ENCODE data around the gene NRG2. TPM values are rescaled to one million over a fixed set of nuclear protein-coding genes. Genes with fewer than 3 reads are reported as not detected.
A peak's percentile ranks its signal among the peaks of the same experiment; 100 is the strongest.

NRG2 gene
- total RNA-seq, 2 experiments from 2014 or later = 0.10 to 0.14 TPM

- Mint-ChIP-seq H3K9me3 (no peaks in the 10 kb centered on the region), H3K27me3 (peaks cover 4% of the 10 kb centered on the region), H3K4me3 (no peak overlapping the region), H3K4me1 (no peaks in the 10 kb centered on the region), H3K27ac (no peak overlapping the region), H3K36me3 (no peaks in the 10 kb centered on the region)
- DNase-seq = no peak
Observed at GRCh38 chr5:139861021-139861888, 181.8 kb downstream of the NRG2 start.

GRCh38 chr5:139859013-139859412 is 184.1 kb downstream of the NRG2 start:
- Mint-ChIP-seq H3K36me3 (no peaks in the 10 kb centered on the region), H3K27ac (no peak overlapping the region), H3K9me3 (no peaks in the 10 kb centered on the region), H3K4me1 (no peaks in the 10 kb centered on the region), H3K27me3 (no peaks in the 10 kb centered on the region), H3K4me3 (no peak overlapping the region)
- DNase-seq = no peak

GRCh38 chr5:139856714-139857113 is 186.4 kb downstream of the NRG2 start:
- Mint-ChIP-seq H3K27ac (no peak overlapping the region), H3K4me1 (no peaks in the 10 kb centered on the region), H3K36me3 (no peaks in the 10 kb centered on the region), H3K4me3 (no peak overlapping the region), H3K27me3 (no peaks in the 10 kb centered on the region), H3K9me3 (no peaks in the 10 kb centered on the region)
- no peak for DNase-seq

- DNase-seq = no peak
- no peaks in the 10 kb centered on the region for H3K9me3 Mint-ChIP-seq
- H3K27me3 Mint-ChIP-seq = no peaks in the 10 kb centered on the region
- no peaks in the 10 kb centered on the region for H3K4me1 Mint-ChIP-seq
- H3K36me3 Mint-ChIP-seq = no peaks in the 10 kb centered on the region
- H3K4me3 Mint-ChIP-seq = no peak overlapping the region
- no peak overlapping the region for H3K27ac Mint-ChIP-seq
Observed at GRCh38 chr5:139855946-139856540, 187.1 kb downstream of the NRG2 start.

GRCh38 chr5:139855451-139855850 is 187.6 kb downstream of the NRG2 start:
- no peaks in the 10 kb centered on the region for H3K27me3 Mint-ChIP-seq

GRCh38 chr5:139854953-139855352 is 188.1 kb downstream of the NRG2 start:
- no peak for DNase-seq
- no peak overlapping the region for H3K27ac Mint-ChIP-seq
- no peak overlapping the region for H3K4me3 Mint-ChIP-seq
- H3K4me1 Mint-ChIP-seq = no peaks in the 10 kb centered on the region
- H3K36me3 Mint-ChIP-seq = no peaks in the 10 kb centered on the region
- H3K27me3 Mint-ChIP-seq = no peaks in the 10 kb centered on the region
- no peaks in the 10 kb centered on the region for H3K9me3 Mint-ChIP-seq

More at GRCh38 chr5:139855451-139855850, 187.6 kb downstream of the NRG2 start:
- Mint-ChIP-seq H3K4me3 (no peak overlapping the region), H3K9me3 (no peaks in the 10 kb centered on the region), H3K4me1 (no peaks in the 10 kb centered on the region), H3K36me3 (no peaks in the 10 kb centered on the region), H3K27ac (no peak overlapping the region)
- no peak for DNase-seq

- Mint-ChIP-seq H3K4me3 (no peak overlapping the region), H3K27ac (no peak overlapping the region), H3K27me3 (no peaks in the 10 kb centered on the region), H3K36me3 (no peaks in the 10 kb centered on the region), H3K4me1 (no peaks in the 10 kb centered on the region), H3K9me3 (no peaks in the 10 kb centered on the region)
- DNase-seq = no peak
Observed at GRCh38 chr5:139854029-139854605, 189.0 kb downstream of the NRG2 start.

GRCh38 chr5:139852696-139853095 is 190.4 kb downstream of the NRG2 start:
- Mint-ChIP-seq H3K4me1 (peaks cover 4% of the 10 kb centered on the region), H3K9me3 (no peaks in the 10 kb centered on the region), H3K27me3 (no peaks in the 10 kb centered on the region), H3K27ac (no peak overlapping the region), H3K36me3 (no peaks in the 10 kb centered on the region), H3K4me3 (no peak overlapping the region)
- DNase-seq = no peak

- no peak for DNase-seq
- Mint-ChIP-seq H3K36me3 (no peaks in the 10 kb centered on the region), H3K27me3 (peaks cover 7% of the 10 kb centered on the region), H3K4me1 (peaks cover 6% of the 10 kb centered on the region), H3K9me3 (no peaks in the 10 kb centered on the region), H3K27ac (no peak overlapping the region), H3K4me3 (no peak overlapping the region)
Observed at GRCh38 chr5:139851558-139851957, 191.5 kb downstream of the NRG2 start.

GRCh38 chr5:139850423-139851016 is 192.6 kb downstream of the NRG2 start:
- Mint-ChIP-seq H3K27ac (no peak overlapping the region), H3K4me1 (peaks cover 6% of the 10 kb centered on the region), H3K9me3 (no peaks in the 10 kb centered on the region), H3K27me3 (peaks cover 17% of the 10 kb centered on the region), H3K4me3 (no peak overlapping the region), H3K36me3 (no peaks in the 10 kb centered on the region)
- DNase-seq = no peak

- no peak for DNase-seq
- Mint-ChIP-seq H3K27me3 (peaks cover 17% of the 10 kb centered on the region), H3K9me3 (no peaks in the 10 kb centered on the region), H3K27ac (no peak overlapping the region), H3K4me1 (peaks cover 6% of the 10 kb centered on the region), H3K36me3 (no peaks in the 10 kb centered on the region), H3K4me3 (peak overlapping the region; percentile 2)
Observed at GRCh38 chr5:139849942-139850341, 193.2 kb downstream of the NRG2 start.

GRCh38 chr5:139849501-139849900 is 193.6 kb downstream of the NRG2 start:
- H3K27me3 Mint-ChIP-seq = peaks cover 21% of the 10 kb centered on the region
- H3K27ac Mint-ChIP-seq = no peak overlapping the region
- H3K4me3 Mint-ChIP-seq = peak overlapping the region; percentile 8
- no peaks in the 10 kb centered on the region for H3K9me3 Mint-ChIP-seq
- no peaks in the 10 kb centered on the region for H3K36me3 Mint-ChIP-seq
- H3K4me1 Mint-ChIP-seq = peaks cover 8% of the 10 kb centered on the region
- DNase-seq = no peak

GRCh38 chr5:139848508-139849100 is 194.5 kb downstream of the NRG2 start:
- no peaks in the 10 kb centered on the region for H3K9me3 Mint-ChIP-seq
- DNase-seq = no peak
- peaks cover 15% of the 10 kb centered on the region for H3K4me1 Mint-ChIP-seq
- no peaks in the 10 kb centered on the region for H3K36me3 Mint-ChIP-seq
- peak overlapping the region; percentile 69 for H3K4me3 Mint-ChIP-seq
- H3K27ac Mint-ChIP-seq = no peak overlapping the region
- H3K27me3 Mint-ChIP-seq = peaks cover 23% of the 10 kb centered on the region

GRCh38 chr5:139847790-139848507 is 195.2 kb downstream of the NRG2 start:
- Mint-ChIP-seq H3K4me1 (peaks cover 18% of the 10 kb centered on the region), H3K27ac (no peak overlapping the region), H3K9me3 (no peaks in the 10 kb centered on the region), H3K4me3 (peak overlapping the region; percentile 59), H3K27me3 (peaks cover 23% of the 10 kb centered on the region), H3K36me3 (no peaks in the 10 kb centered on the region)
- DNase-seq = peak; percentile 84
